Activated T-helper 2 cell treated with anti-CD3 and anti-CD28 coated beads, Interferon-gamma antibody, Interleukin-2, Interleukin-4, amounts not matched to agents 10 μg/mL and 5 μg/mL and 100 μg/mL, durations not matched to agents 14 hours and 24 hours and 36 hours (primary cell): ENCODE results near the gene FAAP100. TPM values are rescaled to one million over a fixed set of nuclear protein-coding genes. Genes with fewer than 3 reads are reported as not detected.

Experiments used
- DNase-seq: peaks from one replicate; pipeline ENCODE4 v3.0.0; 2021; ENCODE audit warnings: low spot score
- H3K27ac Mint-ChIP-seq: one replicate; pipeline ENCODE4 v1.8.0; 2021; ENCODE audit warnings: mixed read lengths
- H3K27me3 Mint-ChIP-seq: one replicate; pipeline ENCODE4 v1.8.0; 2021; ENCODE audit warnings: low read depth, mixed read lengths
- H3K36me3 Mint-ChIP-seq: one replicate; pipeline ENCODE4 v1.8.0; 2021; ENCODE audit warnings: low read depth, mixed read lengths
- H3K4me1 Mint-ChIP-seq: one replicate; pipeline ENCODE4 v1.8.0; 2021; ENCODE audit warnings: low read depth, mixed read lengths
- H3K4me3 Mint-ChIP-seq: one replicate; pipeline ENCODE4 v1.8.0; 2021; ENCODE audit warnings: low read depth, mild to moderate bottlenecking, moderate library complexity, mixed read lengths
- H3K9me3 Mint-ChIP-seq: one replicate; pipeline ENCODE4 v1.8.0; 2021; ENCODE audit warnings: mixed read lengths
- intact Hi-C: fragments of 100-400 bp; cut with micrococcal nuclease; formaldehyde crosslinking; loops from one replicate; pipeline ENCODE4 v1.15.1; 2023
- total RNA-seq: library from RNA; stranded (reverse); gene quantifications from 2 replicates; pipeline ENCODE4 v1.2.3, GENCODE V29; 2022

FAAP100 gene
- total RNA-seq, 1 donor from 2014 or later = 64.4 TPM

DNA sequence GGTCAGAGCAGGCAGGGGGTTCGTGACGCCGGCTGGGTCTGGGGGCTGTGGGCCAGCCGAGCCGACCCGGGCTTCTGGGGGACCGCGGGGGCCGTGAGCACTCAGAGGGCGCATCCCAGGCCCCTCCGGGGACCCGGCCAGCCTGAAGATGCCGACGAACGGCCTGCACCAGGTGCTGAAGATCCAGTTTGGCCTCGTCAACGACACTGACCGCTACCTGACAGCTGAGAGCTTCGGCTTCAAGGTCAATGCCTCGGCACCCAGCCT, 23.8 kb downstream of the FAAP100 start:
- no peaks in the 10 kb centered on the region for H3K4me1 Mint-ChIP-seq
- H3K27me3 Mint-ChIP-seq = no peaks in the 10 kb centered on the region
- no peak for DNase-seq
- no peak overlapping the region for H3K27ac Mint-ChIP-seq
- intact Hi-C loops = no loop called here
- H3K9me3 Mint-ChIP-seq = no peaks in the 10 kb centered on the region
- no peak overlapping the region for H3K4me3 Mint-ChIP-seq
- no peaks in the 10 kb centered on the region for H3K36me3 Mint-ChIP-seq

DNA sequence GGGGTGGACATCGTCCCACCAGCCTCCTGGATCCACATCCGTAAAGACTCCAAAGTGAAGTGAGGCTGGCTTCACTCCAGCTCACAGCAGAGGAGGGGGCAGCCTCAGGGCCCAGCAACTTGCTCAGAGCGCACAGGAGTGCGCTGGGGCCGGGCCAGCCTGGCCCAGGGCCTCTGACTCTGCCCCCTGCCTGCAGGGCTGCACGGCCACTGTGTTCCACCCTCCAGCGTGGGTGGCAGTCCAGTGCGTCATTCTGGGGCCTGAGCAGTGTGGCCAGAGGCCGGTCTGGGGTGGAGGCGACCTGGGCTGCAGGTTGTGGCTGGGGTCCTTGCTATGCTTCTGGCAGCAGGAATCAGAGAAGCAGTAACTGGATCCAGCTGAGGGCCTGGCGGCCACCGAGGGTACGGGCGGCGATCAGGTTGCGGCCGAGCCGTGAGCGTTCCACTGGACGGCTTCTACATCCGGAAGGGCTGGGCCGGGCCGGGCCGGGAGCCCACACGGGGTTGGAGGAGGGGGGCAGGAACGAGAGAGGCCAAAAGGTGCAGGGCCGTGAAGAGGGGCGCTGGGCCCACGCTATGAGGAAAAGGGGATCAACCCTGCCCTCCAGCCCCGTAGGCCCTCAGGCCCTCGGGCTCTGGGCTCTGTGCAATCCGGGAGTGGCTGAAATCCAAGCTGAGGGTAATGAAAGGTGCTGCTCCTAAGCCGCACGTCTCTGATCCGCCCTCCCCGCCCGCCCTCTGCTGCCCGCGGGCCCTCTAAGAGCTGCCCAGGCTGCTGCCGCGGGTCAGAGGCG, 24.4 kb downstream of the FAAP100 start, which contains the start of gene FSCN2:
Gene FSCN2 (plus strand): TSS at position 787 of the 793 bp plus-strand sequence. CDS start 155 bp downstream, outside the sequence.
- Mint-ChIP-seq H3K9me3 (no peaks in the 10 kb centered on the region), H3K36me3 (no peaks in the 10 kb centered on the region), H3K27me3 (no peaks in the 10 kb centered on the region), H3K4me3 (no peak within 1 kb of the TSS), H3K4me1 (no peaks in the 10 kb centered on the region), H3K27ac (no peak within 1 kb of the TSS)
- no peak for DNase-seq
- intact Hi-C loops = no loop called here

DNA sequence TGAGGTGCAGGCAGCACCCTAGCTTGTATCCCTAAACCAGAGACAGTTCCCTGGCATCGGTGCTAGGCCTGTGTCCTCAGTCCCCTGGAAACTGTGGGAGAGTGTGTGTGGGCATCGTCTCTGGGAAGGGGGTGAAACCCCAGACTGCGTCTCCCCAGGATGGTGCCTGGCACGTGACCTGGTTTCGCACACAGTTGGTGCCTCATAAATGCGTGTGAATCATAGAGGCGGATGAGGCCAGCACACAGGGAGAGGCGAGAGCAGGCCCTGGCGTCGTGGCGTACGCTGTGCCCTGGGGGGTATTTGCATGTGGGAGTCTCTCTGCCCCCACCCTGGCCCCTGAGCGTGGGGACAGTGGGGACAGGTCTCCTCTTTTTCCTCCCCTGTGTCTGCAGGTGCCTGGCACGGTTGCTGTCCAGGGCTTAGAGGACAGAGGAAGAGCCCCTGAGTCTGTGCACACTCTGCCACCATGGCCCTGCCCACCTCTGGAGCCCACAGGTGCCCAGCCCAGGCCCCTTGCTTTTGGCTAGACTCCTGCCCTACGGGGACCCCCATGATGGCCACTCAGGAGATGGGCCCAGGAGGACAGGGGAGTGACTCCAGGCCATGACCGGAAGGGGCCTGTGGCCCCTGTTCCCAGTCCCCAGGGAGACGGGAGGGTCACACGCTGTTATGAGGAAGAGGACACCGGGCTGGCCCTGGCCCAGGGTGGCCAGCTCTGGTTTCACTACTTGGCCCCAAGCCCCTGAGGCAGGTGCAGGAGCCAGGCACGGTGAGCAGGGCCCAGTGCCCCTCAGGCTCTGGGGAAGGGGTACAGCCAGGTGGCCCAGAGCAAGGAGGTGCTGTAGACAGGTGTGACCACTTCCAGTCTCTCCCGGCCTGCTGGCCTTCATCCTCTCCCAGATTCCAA, 25.2 kb downstream of the FAAP100 start:
- DNase-seq = no peak
- Mint-ChIP-seq H3K27ac (no peak overlapping the region), H3K36me3 (no peaks in the 10 kb centered on the region), H3K27me3 (peaks cover 3% of the 10 kb centered on the region), H3K9me3 (no peaks in the 10 kb centered on the region), H3K4me3 (no peak overlapping the region), H3K4me1 (peaks cover 3% of the 10 kb centered on the region)
- intact Hi-C loops = no loop called here

DNA sequence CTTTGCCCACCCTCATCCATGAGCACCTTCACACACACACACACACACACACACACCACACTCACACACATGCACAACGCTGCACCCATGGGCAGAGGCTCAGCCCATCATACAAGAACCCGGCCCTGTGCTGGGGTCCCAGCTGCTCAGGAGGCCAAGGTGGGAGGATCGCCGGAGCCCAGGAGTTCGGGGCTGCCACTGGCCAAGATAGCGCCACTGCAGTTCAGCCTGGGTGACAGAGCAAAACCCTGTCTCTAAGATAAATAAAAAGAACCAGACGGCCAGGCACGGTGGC, 27.3 kb downstream of the FAAP100 start:
- intact Hi-C loops = no loop called here
- Mint-ChIP-seq H3K36me3 (no peaks in the 10 kb centered on the region), H3K4me3 (no peak overlapping the region), H3K27me3 (peaks cover 3% of the 10 kb centered on the region), H3K4me1 (peaks cover 6% of the 10 kb centered on the region), H3K27ac (no peak overlapping the region), H3K9me3 (no peaks in the 10 kb centered on the region)
- DNase-seq = no peak

DNA sequence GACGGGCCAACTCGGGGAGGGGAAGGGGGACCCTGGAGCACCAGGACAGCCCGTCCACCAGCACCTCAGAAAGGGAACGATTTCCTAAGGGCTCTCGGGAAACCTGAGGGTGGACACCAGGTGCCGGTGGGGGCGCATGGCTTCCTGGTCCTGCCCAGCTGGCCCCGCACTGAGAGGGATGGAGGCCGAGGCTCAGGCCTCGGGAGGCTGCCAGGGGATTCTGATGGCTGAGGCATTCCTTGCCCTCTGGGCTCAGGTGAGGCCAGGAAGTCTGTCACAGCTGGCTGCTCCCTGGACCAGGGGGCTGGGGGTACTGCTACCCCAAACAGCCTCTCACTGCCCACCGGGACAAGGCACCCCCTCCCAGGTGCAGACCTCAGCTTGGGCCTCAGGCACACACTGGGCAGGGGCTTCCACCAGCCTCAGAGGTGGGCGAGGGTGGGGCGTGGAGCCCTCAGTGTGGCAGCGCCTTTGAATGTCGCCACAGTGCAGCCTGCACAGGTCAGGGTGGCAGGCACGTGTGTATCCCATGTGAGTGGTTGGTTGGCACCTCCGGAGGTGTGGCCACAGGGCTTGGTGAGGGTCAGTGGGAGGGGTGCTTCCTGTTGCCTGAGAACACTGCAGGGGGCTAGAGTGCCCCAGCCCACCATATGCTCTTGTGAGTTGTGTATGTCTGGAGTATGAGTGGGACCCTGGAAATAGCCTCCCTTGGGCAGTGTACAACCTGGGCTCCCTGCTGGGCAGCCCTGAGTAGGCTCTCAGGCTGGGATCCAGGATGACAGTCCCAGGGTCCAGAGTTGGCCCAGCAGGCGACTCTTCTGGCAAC, 27.9 kb downstream of the FAAP100 start:
- no peak overlapping the region for H3K27ac Mint-ChIP-seq
- no peak overlapping the region for H3K4me3 Mint-ChIP-seq
- no peak for DNase-seq
- H3K36me3 Mint-ChIP-seq = no peaks in the 10 kb centered on the region
- peaks cover 6% of the 10 kb centered on the region for H3K4me1 Mint-ChIP-seq
- intact Hi-C loops = no loop called here
- H3K9me3 Mint-ChIP-seq = no peaks in the 10 kb centered on the region
- peaks cover 3% of the 10 kb centered on the region for H3K27me3 Mint-ChIP-seq

DNA sequence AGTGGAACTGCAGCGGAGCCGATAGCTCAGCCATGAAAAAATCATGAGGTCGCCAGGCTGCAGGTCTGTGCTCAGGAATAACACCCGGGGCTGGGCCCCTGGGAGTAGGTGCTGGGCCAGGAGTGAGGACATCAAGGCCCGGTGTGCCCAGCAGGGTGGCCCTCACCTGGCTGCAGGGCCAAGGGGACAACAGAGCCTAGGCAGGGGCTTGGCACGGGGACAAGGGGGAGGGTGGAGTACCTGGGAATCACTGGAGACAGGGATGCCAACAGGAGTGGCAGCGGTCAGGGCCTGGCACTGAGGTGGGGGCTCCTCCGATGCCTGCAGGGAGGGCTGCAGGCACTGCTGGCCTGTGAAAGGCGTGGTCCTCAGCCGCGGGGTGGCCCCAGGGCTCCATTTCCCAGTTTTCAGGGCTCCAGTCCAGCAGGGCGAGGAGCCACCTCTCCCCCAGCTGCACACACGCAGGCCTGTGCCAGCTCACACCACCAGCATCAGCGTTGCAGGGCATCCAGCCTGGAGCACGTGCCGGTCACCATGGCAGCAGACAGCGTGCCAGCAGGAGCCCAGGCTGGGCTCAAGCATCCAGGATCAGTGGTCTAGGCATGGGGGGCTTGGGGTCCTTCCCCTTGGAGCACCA, 28.6 kb downstream of the FAAP100 start:
- Mint-ChIP-seq H3K9me3 (no peaks in the 10 kb centered on the region), H3K27me3 (peaks cover 3% of the 10 kb centered on the region), H3K4me1 (peaks cover 6% of the 10 kb centered on the region), H3K4me3 (no peak overlapping the region), H3K27ac (no peak overlapping the region), H3K36me3 (no peaks in the 10 kb centered on the region)
- intact Hi-C loops = no loop called here
- no peak for DNase-seq

DNA sequence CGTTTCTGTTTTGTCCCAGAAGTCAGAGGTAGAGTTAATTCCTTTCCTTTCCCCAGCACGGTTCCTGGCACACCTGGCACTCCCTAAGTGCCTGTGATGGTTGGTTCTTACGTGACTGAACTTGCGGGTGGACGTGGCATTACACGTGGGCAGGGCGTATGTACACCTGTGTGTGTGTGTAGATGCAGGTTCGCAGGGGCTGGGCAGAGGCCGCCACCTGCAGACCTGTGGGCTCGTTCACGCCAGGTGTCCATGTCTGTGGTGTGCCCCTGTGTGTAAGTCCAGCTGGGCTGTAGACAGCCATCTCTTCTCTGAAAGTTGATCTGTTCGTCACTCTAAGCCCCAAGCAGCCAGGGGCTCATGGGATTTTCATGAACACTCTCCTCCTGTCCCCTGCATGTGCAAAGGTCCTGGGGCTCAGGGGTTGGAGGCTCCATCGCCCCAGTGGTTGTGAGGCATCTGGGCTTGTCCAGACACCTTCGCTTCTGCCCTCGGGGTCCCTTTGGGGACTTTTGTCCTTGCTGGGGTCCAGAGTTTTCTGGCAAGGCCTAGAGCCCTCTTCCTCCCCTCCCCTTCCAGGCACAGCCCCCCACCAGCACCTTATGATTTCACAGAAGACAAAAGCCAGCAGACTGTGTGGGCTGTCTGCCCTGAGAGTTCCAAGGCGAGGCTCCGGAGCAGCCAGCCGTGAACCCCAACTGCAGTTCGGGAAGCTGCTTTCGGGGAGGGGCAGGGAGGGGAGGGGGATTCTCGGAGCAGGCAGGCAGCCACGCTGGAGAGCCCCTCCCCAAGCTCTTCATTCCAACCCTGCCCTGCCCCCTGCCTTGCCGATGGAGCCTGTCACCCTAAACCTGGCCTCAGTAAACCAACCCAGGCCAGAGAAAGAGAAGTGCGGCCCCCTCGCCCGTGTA, 29.4 kb downstream of the FAAP100 start:
- H3K4me3 Mint-ChIP-seq = no peak overlapping the region
- peaks cover 4% of the 10 kb centered on the region for H3K36me3 Mint-ChIP-seq
- no peak overlapping the region for H3K27ac Mint-ChIP-seq
- intact Hi-C loops = no loop called here
- no peak for DNase-seq
- H3K27me3 Mint-ChIP-seq = peaks cover 3% of the 10 kb centered on the region
- H3K4me1 Mint-ChIP-seq = peaks cover 9% of the 10 kb centered on the region
- no peaks in the 10 kb centered on the region for H3K9me3 Mint-ChIP-seq

DNA sequence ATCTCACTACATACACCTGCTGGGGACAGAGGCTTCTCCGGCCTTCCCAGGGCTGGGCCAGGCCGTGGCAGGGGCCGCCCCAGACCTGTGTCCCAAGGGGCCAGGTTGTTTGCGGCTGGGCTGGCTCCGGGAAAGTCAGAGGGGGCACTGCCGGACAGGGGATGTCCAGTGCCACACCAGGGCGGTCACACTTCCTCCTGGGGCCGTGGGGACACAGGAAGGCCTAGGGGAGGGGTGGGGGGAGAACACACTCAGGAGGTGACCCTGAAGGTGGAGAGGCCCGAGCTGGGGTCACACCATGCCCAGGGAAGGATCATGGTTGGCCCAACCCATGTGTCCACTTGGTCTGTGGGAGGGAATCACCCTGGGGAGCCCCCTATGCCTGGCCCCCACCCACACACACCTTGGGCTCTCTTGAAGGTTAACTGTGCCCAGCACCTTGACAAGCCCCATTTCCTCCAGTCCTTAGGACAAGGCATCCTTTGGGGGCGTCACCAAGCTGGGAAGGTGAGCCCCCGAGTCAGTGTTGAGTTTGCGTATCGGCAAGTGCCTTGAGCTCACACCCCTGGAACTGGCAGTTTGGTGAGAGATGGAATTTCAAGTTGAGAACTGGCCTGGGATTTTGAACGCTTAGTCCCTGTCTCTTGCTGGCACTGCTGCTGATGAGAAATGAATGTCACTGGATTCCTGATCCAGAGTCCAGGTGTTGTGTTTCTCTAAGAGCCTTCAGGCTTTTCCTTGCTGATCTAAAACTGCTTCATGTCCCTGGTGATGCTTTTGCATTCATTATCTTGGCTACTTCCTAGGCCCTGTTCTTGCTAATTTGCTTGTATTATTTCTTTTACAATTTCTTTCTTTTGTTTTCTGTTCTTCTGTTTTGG, 31.9 kb downstream of the FAAP100 start:
- Mint-ChIP-seq H3K4me1 (peaks cover 16% of the 10 kb centered on the region), H3K9me3 (no peaks in the 10 kb centered on the region), H3K4me3 (peak overlapping the region; percentile 15), H3K27ac (no peak overlapping the region), H3K36me3 (peaks cover 5% of the 10 kb centered on the region), H3K27me3 (peaks cover 3% of the 10 kb centered on the region)
- no peak for DNase-seq
- intact Hi-C loops = no loop called here

DNA sequence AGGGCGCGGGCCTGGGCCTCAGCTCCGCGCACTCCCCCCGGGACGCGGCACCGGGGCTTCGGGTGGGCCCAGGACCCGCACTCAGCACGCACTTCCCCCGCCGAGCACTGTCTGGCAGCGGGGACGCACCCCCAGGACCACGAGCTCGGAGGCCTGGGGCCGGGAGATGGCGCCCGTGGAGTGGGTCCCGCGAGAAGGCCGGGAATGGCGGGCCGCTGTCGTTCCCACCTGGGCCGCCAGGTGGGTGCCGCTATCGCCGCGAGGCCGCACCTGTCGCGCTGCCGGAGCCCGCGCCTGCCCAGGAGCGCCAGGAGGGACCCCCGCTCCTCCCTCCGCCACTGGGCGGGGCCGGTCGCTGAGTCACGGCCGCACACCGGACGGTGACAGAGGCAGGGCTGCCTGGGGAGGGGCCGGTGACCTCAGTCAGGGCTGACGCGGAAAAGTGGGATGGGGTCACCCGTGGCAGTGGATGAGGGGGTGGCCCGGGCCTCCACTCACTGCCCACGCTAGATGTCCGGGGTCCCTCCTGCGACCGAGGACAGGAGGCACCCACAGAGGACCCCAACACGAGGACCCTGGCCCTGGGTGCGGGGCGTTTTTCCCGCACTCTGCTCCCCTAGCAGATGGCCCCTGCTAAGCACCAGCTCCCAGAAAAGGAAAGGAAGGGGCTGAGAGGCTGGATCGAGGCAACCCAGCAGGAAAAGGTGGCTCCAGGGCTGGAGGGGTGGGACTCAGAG, 32.7 kb downstream of the FAAP100 start:
- no peaks in the 10 kb centered on the region for H3K9me3 Mint-ChIP-seq
- intact Hi-C loops = loop anchor here (5.0 kb wide), 1 partner anchor 83 kb away; no protein-coding TSS in a partner anchor
- no peak overlapping the region for H3K27ac Mint-ChIP-seq
- no peak overlapping the region for H3K4me3 Mint-ChIP-seq
- H3K4me1 Mint-ChIP-seq = peaks cover 16% of the 10 kb centered on the region
- peaks cover 7% of the 10 kb centered on the region for H3K36me3 Mint-ChIP-seq
- H3K27me3 Mint-ChIP-seq = peaks cover 3% of the 10 kb centered on the region
- peak; percentile 46 for DNase-seq

DNA sequence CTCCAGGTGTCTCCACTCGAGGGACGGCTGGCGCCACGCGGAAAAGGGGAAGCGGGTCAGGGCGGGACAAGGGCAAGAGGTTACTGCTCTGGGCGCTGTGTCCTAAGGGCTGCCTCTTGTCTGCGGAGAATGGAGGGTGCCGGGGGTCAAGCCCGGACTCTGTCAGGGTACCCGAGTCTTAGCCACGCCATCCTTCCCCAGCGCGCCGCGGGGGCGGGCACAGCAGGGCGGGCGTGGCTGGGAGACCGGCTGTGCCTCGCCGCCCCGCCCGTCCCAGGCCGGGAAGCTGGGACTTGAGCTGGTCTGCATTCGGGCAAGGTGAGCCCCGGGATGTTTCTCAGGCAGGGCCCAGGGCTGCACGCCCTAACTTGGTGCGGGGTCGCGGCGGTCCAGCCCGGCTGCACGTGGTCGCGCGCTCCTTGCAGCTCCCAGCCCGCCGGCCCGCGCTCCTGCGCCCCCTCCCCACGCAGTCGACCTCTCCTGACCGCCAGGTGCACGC, 33.3 kb downstream of the FAAP100 start:
- no peak overlapping the region for H3K4me3 Mint-ChIP-seq
- H3K4me1 Mint-ChIP-seq = peaks cover 16% of the 10 kb centered on the region
- H3K9me3 Mint-ChIP-seq = no peaks in the 10 kb centered on the region
- intact Hi-C loops = loop anchor here (5.0 kb wide), 1 partner anchor 83 kb away; no protein-coding TSS in a partner anchor
- H3K36me3 Mint-ChIP-seq = peaks cover 7% of the 10 kb centered on the region
- H3K27me3 Mint-ChIP-seq = peaks cover 3% of the 10 kb centered on the region
- DNase-seq = no peak
- no peak overlapping the region for H3K27ac Mint-ChIP-seq
